Measurements from ENCODE around the gene ATP8A1.

Gene ATP8A1

DNA sequence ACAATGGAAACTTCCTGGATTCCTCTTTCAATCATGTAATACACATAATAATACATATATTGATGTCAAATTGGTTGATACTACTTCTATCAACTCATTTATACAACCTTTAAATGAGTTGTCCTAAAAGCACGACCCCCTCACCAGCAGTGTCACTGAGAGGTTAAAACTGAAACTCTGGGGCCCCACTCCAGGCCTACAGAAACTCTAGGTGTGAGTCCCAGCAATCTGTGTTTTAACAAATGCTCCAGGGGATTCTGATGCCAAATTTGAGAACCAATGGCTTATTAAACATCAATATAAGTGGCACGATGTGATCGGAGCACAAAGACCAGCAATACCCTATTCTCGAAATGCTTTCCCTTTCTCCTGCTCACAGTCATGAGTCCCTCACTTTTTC lies 47.9 kb downstream of the ATP8A1 start:
- no peaks in the 10 kb centered on the region for H3K27me3 ChIP-seq (replicated peaks; ENCODE audit: control insufficient read depth, insufficient read depth, low read length)
- no peak for TF ChIP-seq CTCF (IDR thresholded peaks at IDR 0.05; ENCODE audit: insufficient read depth, low read length, poor library complexity, severe bottlenecking)
- DNase-seq (ENCODE audit: extremely low read depth, insufficient read length), result no peak
- no peak overlapping the region for H3K4me3 ChIP-seq (replicated peaks; ENCODE audit: low read depth, low read length)
- H3K36me3 ChIP-seq (ENCODE audit: control insufficient read depth, insufficient read depth, low read length), result peaks cover 15% of the 10 kb centered on the region

- Histone ChIP-seq H3K36me3 (ENCODE audit: control insufficient read depth, insufficient read depth, low read length) (peaks cover 15% of the 10 kb centered on the region), H3K4me3 (replicated peaks; ENCODE audit: low read depth, low read length) (no peak overlapping the region), H3K27me3 (replicated peaks; ENCODE audit: control insufficient read depth, insufficient read depth, low read length) (no peaks in the 10 kb centered on the region)
- TF ChIP-seq CTCF (IDR thresholded peaks at IDR 0.05; ENCODE audit: insufficient read depth, low read length, poor library complexity, severe bottlenecking), result no peak
- DNase-seq (ENCODE audit: extremely low read depth, insufficient read length), result no peak
Measured at GRCh38 chr4:42608551-42608950, 48.4 kb downstream of the ATP8A1 start.

- DNase-seq (ENCODE audit: extremely low read depth, insufficient read length), result no peak
- peaks cover 13% of the 10 kb centered on the region for H3K36me3 ChIP-seq (ENCODE audit: control insufficient read depth, insufficient read depth, low read length)
- no peaks in the 10 kb centered on the region for H3K27me3 ChIP-seq (replicated peaks; ENCODE audit: control insufficient read depth, insufficient read depth, low read length)
- no peak for TF ChIP-seq CTCF (IDR thresholded peaks at IDR 0.05; ENCODE audit: insufficient read depth, low read length, poor library complexity, severe bottlenecking)
- no peak overlapping the region for H3K4me3 ChIP-seq (replicated peaks; ENCODE audit: low read depth, low read length)
Measured at GRCh38 chr4:42607011-42607726, 49.7 kb downstream of the ATP8A1 start.

- Histone ChIP-seq H3K4me3 (replicated peaks; ENCODE audit: low read depth, low read length) (no peak overlapping the region), H3K27me3 (replicated peaks; ENCODE audit: control insufficient read depth, insufficient read depth, low read length) (no peaks in the 10 kb centered on the region), H3K36me3 (ENCODE audit: control insufficient read depth, insufficient read depth, low read length) (peaks cover 10% of the 10 kb centered on the region)
- no peak for DNase-seq (ENCODE audit: extremely low read depth, insufficient read length)
- TF ChIP-seq CTCF (IDR thresholded peaks at IDR 0.05; ENCODE audit: insufficient read depth, low read length, poor library complexity, severe bottlenecking), result no peak
Measured at GRCh38 chr4:42605264-42605663, 51.6 kb downstream of the ATP8A1 start.

DNA sequence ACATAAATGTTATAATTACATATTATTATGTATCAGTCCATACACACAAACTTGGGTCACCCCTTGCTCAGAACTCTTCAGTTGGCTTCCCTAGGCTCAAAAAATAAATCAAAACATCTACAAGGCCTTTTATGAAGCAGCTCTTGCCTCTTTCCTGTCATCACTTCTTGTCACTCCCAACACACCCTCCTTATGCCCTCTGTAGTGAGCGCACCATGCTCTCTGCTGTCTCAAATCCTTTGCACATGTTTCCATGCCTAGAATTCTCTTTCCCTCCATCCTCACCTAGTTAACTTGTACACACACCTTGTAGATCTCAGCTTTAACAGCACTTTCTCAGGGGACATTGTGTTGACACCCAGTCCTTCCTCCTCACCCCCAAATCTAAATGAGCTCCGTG lies 53.0 kb downstream of the ATP8A1 start:
- no peak for DNase-seq (ENCODE audit: extremely low read depth, insufficient read length)
- no peak for TF ChIP-seq CTCF (IDR thresholded peaks at IDR 0.05; ENCODE audit: insufficient read depth, low read length, poor library complexity, severe bottlenecking)
- H3K36me3 ChIP-seq (ENCODE audit: control insufficient read depth, insufficient read depth, low read length), result peaks cover 8% of the 10 kb centered on the region

DNA sequence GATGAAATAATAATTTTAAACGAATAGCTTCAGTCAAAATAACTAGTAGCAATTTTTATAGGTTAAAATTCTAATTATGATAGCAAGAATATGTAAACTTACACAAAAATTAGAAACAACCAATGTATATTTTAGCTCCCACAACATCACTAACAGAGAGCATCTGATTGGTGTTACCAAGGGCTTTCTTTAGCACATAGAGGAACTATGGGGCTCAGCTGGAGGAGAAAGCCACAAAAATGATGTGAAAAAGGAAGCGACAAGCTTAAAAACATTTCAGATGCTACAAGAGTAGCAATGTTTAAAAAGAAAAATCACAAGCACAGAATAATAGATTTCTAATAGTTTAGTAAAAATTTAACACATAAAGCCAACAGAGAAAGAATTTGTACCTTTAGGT lies 56.3 kb downstream of the ATP8A1 start:
- H3K27me3 ChIP-seq (replicated peaks; ENCODE audit: control insufficient read depth, insufficient read depth, low read length), result no peaks in the 10 kb centered on the region
- TF ChIP-seq CTCF (IDR thresholded peaks at IDR 0.05; ENCODE audit: insufficient read depth, low read length, poor library complexity, severe bottlenecking), result no peak
- no peak for DNase-seq (ENCODE audit: extremely low read depth, insufficient read length)
- H3K4me3 ChIP-seq (replicated peaks; ENCODE audit: low read depth, low read length), result no peak overlapping the region
- H3K36me3 ChIP-seq (ENCODE audit: control insufficient read depth, insufficient read depth, low read length), result peaks cover 4% of the 10 kb centered on the region

More for the DNA sequence above, 53.0 kb downstream of the ATP8A1 start:
- Histone ChIP-seq H3K4me3 (replicated peaks; ENCODE audit: low read depth, low read length) (no peak overlapping the region), H3K27me3 (replicated peaks; ENCODE audit: control insufficient read depth, insufficient read depth, low read length) (no peaks in the 10 kb centered on the region)

Data from GM06990 (cell line).